Activated T-helper 1 cell treated with anti-CD3 and anti-CD28 coated beads, Interleukin-12 subunit alpha, Interleukin-12 subunit beta, Interleukin-2, Interleukin-4 antibody, amounts not matched to agents 30 ng/mL and 10 ng/mL and 1 ng/mL, durations not matched to agents 14 hours and 24 hours and 36 hours (primary cell): ENCODE data around the gene ZNF652. TPM values are rescaled to one million over a fixed set of nuclear protein-coding genes. Genes with fewer than 3 reads are reported as not detected.

Experiments used
- DNase-seq: peaks from one replicate; pipeline ENCODE4 v3.0.0; 2021; ENCODE audit warnings: low spot score
- H3K27ac Mint-ChIP-seq: one replicate; pipeline ENCODE4 v1.8.0; 2021; ENCODE audit warnings: mild to moderate bottlenecking, mixed read lengths
- H3K27me3 Mint-ChIP-seq: one replicate; pipeline ENCODE4 v1.8.0; 2022; ENCODE audit warnings: mild to moderate bottlenecking, moderate library complexity, mixed read lengths; ENCODE audit not compliant: insufficient read depth
- H3K36me3 Mint-ChIP-seq: one replicate; pipeline ENCODE4 v1.8.0; 2021; ENCODE audit warnings: low read depth, mixed read lengths
- H3K4me1 Mint-ChIP-seq: one replicate; pipeline ENCODE4 v1.8.0; 2021; ENCODE audit warnings: low read depth, mixed read lengths
- H3K4me3 Mint-ChIP-seq: one replicate; pipeline ENCODE4 v1.8.0; 2021; ENCODE audit warnings: mild to moderate bottlenecking, moderate library complexity, mixed read lengths
- H3K9me3 Mint-ChIP-seq: one replicate; pipeline ENCODE4 v1.8.0; 2021; ENCODE audit warnings: mixed read lengths
- intact Hi-C: fragments of 100-400 bp; cut with micrococcal nuclease; formaldehyde crosslinking; loops from one replicate; pipeline ENCODE4 v1.15.1; 2024
- total RNA-seq: library from RNA; stranded (reverse); gene quantifications from 2 replicates; pipeline ENCODE4 v1.2.3, GENCODE V29; 2022

The ZNF652 gene
- total RNA-seq, 1 donor from 2014 or later, result 6.3 TPM

DNA sequence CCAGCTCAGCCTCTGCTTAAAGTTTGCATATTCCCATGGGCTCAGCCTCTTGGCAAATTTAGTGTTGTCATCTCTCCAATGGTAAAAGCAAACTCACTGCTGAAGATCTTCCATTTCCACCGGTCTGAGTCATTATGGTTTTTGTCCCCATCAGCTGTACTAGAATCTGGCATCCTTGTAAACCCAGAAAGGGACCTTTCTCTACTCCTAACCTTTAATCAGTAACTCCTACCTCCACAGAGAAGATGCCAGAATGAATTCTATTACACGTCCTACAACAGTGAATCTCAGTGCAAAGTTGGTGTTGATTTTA is 45.8 kb downstream of the ZNF652 start:
- Mint-ChIP-seq H3K27me3 (no peaks in the 10 kb centered on the region), H3K36me3 (peaks cover 14% of the 10 kb centered on the region), H3K9me3 (no peaks in the 10 kb centered on the region), H3K4me1 (peaks cover 30% of the 10 kb centered on the region), H3K4me3 (no peak overlapping the region), H3K27ac (no peak overlapping the region)
- intact Hi-C loops, result no loop called here
- no peak for DNase-seq

GRCh38 chr17:49315551-49316257 is 46.3 kb downstream of the ZNF652 start:
- Mint-ChIP-seq H3K9me3 (no peaks in the 10 kb centered on the region), H3K36me3 (peaks cover 11% of the 10 kb centered on the region), H3K27me3 (no peaks in the 10 kb centered on the region), H3K27ac (peak overlapping the region; percentile 70), H3K4me3 (peak overlapping the region; percentile 69), H3K4me1 (peaks cover 30% of the 10 kb centered on the region)
- intact Hi-C loops, result loop anchor here (1.0 to 2.0 kb wide), 5 partner anchors 28 to 241 kb away; no protein-coding TSS in a partner anchor
- peak; percentile 63 for DNase-seq

- Mint-ChIP-seq H3K27me3 (no peaks in the 10 kb centered on the region), H3K9me3 (no peaks in the 10 kb centered on the region), H3K36me3 (peaks cover 6% of the 10 kb centered on the region), H3K4me1 (peaks cover 25% of the 10 kb centered on the region), H3K27ac (no peak overlapping the region), H3K4me3 (no peak overlapping the region)
- DNase-seq, result no peak
- intact Hi-C loops, result no loop called here
Observed at GRCh38 chr17:49312722-49313121, 49.3 kb downstream of the ZNF652 start.

GRCh38 chr17:49299996-49300395 is 62.1 kb downstream of the ZNF652 start:
- intact Hi-C loops, result no loop called here
- Mint-ChIP-seq H3K27me3 (no peaks in the 10 kb centered on the region), H3K36me3 (peaks cover 24% of the 10 kb centered on the region), H3K9me3 (no peaks in the 10 kb centered on the region), H3K4me1 (no peaks in the 10 kb centered on the region), H3K27ac (no peak overlapping the region), H3K4me3 (no peak overlapping the region)
- DNase-seq, result no peak

- DNase-seq, result no peak
- Mint-ChIP-seq H3K4me1 (no peaks in the 10 kb centered on the region), H3K9me3 (no peaks in the 10 kb centered on the region), H3K27ac (no peak overlapping the region), H3K27me3 (no peaks in the 10 kb centered on the region), H3K36me3 (peaks cover 21% of the 10 kb centered on the region), H3K4me3 (no peak overlapping the region)
- intact Hi-C loops, result no loop called here
Observed at GRCh38 chr17:49298371-49298976, 63.6 kb downstream of the ZNF652 start.

DNA sequence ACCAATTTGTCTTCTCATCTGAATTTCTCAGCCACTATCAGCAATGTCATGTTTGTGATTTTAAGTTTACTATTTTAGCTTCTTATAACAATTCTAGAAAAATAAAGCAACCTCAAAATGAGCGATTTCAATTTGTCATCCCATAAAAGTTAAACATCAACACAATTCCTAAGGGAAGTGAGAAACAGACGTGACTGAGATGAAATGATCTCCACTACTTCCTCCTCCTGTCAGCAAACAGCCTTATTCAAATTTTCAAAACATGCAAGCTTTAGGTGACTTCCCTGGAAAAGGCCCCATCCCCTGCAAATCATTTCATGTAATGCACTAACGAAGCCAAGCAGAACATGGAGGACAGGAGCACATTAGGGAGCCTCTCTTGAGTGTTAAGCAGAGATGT is 64.9 kb downstream of the ZNF652 start:
- Mint-ChIP-seq H3K27ac (no peak overlapping the region), H3K9me3 (no peaks in the 10 kb centered on the region), H3K4me3 (no peak overlapping the region), H3K36me3 (peaks cover 20% of the 10 kb centered on the region), H3K27me3 (no peaks in the 10 kb centered on the region), H3K4me1 (no peaks in the 10 kb centered on the region)
- DNase-seq, result no peak
- intact Hi-C loops, result no loop called here

DNA sequence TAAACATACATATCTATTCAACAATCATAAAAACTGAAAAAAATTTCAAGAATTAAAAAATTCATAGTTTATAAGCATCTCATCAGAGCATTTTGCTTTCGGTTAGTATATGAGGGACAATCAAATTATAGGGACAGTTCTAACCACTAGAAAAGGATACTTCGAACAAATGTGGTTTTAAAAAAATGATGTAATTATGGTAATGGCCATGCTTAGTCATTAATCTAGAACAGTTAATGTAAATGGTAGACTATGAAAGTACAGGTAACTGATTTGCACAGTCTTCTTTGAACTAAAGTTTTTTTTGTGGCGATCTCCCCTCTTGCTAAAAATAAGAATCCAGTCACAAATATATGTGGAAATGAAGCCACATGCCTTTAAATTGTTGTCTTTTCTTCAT is 67.9 kb downstream of the ZNF652 start:
- Mint-ChIP-seq H3K9me3 (no peaks in the 10 kb centered on the region), H3K27me3 (no peaks in the 10 kb centered on the region), H3K27ac (no peak overlapping the region), H3K4me3 (no peak overlapping the region), H3K36me3 (peaks cover 16% of the 10 kb centered on the region), H3K4me1 (no peaks in the 10 kb centered on the region)
- intact Hi-C loops, result loop anchor here (5.0 kb wide), 1 partner anchor 62 kb away; the partner anchor contains the start of gene PHOSPHO1
- DNase-seq, result no peak

DNA sequence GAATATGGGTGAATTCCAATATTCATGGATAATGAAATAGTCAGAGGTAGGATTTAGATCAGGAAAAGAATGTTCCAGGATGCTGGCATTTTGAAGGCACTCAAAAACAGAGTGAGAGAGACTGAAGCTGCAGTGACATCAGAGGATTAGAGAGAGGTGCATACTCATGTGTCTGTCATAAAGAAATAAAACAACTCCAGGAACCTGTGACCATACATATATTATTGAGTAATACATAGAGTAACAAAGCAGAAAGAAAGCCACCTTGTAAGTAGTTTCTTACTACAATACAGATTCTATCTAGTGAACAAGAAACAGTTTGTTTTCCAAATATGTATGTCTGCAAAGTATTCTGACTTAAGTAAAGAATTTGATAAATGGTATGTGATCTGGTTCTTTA is 69.1 kb downstream of the ZNF652 start:
- Mint-ChIP-seq H3K27me3 (no peaks in the 10 kb centered on the region), H3K27ac (no peak overlapping the region), H3K9me3 (no peaks in the 10 kb centered on the region), H3K4me1 (no peaks in the 10 kb centered on the region), H3K36me3 (peaks cover 9% of the 10 kb centered on the region), H3K4me3 (no peak overlapping the region)
- DNase-seq, result no peak
- intact Hi-C loops, result loop anchor here (5.0 kb wide), 1 partner anchor 61 kb away; the partner anchor contains the start of gene PHOSPHO1

DNA sequence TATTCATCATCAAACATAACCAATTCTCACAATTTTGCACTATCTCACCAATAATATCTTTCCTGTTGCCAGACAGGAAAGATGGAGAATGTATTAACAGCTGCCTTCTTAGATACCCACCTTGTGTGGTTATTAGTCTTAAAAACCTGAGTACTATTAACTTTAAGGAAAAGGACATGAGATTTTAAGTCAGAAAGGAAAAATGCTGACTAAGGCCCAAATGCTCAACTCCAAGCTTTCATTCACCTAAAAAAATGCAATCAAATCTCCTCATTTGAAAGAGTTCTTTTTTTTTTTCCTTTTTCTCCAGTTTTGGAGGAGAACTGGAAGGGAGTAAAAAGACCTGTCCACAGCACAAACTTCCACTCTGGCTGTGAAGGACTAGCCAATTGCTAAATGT is 70.1 kb downstream of the ZNF652 start:
- Mint-ChIP-seq H3K4me1 (no peaks in the 10 kb centered on the region), H3K27ac (no peak overlapping the region), H3K27me3 (no peaks in the 10 kb centered on the region), H3K36me3 (peaks cover 6% of the 10 kb centered on the region), H3K4me3 (no peak overlapping the region), H3K9me3 (no peaks in the 10 kb centered on the region)
- intact Hi-C loops, result loop anchor here (5.0 kb wide), 1 partner anchor 60 kb away; the partner anchor contains the start of gene PHOSPHO1
- no peak for DNase-seq

DNA sequence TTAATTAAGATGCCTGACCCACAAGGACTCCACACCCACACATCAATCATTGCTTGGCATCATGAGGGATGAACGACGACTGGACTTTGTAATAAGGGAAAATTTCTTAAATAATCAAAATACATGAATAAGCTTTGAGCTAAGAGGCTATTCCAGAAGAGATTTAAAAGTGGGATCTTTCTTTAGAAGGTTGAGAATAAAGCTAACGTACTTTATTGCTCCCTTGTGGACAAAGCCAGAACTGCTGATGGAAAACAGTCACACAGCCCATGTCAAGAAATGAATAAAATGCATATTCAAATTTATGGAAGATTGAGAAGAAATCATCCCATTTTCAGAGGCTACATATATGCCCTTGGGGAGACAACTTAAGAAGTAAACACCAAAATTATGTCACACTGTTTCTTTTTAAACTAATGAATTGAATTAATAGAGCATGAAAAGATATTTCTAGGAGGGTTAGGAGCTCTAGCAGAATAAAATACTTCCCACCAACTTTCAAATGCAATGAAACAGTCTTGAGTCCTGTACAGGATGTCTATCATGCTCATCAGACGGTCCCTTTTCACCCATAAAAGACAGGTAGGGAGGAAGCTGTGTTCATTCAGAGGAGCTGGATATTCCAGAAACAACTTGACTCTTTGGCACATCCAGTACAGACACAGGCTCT is 71.2 kb downstream of the ZNF652 start:
- DNase-seq, result no peak
- intact Hi-C loops, result loop anchor here (1.0 to 5.0 kb wide), 2 partner anchors 59 to 111 kb away; partner anchors contain the start of gene PHOSPHO1

GRCh38 chr17:49288388-49288787 is 73.7 kb downstream of the ZNF652 start:
- intact Hi-C loops, result no loop called here
- Mint-ChIP-seq H3K4me3 (no peak overlapping the region), H3K27ac (no peak overlapping the region), H3K9me3 (no peaks in the 10 kb centered on the region), H3K4me1 (no peaks in the 10 kb centered on the region), H3K27me3 (peaks cover 6% of the 10 kb centered on the region), H3K36me3 (peaks cover 6% of the 10 kb centered on the region)
- DNase-seq, result no peak

More for the DNA sequence above, 71.2 kb downstream of the ZNF652 start:
- Mint-ChIP-seq H3K27me3 (no peaks in the 10 kb centered on the region), H3K4me1 (no peaks in the 10 kb centered on the region), H3K4me3 (no peak overlapping the region), H3K36me3 (peaks cover 6% of the 10 kb centered on the region), H3K27ac (no peak overlapping the region), H3K9me3 (no peaks in the 10 kb centered on the region)

DNA sequence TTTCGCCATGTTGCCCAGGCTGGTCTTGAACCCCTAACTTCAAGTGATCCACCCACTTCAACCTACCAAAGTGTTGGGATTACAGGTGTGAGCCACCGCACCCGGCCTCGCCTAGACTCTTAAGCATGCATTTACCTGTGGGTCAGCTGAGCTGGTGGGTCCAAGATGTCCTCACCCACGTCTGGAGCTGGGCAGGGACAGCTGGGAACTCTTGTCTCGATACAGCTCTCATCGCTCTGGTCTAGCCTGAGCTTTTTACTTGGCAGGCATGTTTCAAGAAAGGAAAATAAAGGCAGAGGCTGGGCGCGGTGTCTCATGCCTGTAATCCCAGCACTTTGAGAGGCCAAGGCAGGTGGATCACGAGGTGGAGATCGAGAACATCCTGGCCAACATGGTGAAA is 74.6 kb downstream of the ZNF652 start:
- no peaks in the 10 kb centered on the region for H3K9me3 Mint-ChIP-seq
- H3K4me1 Mint-ChIP-seq, result no peaks in the 10 kb centered on the region
- intact Hi-C loops, result no loop called here
- peaks cover 6% of the 10 kb centered on the region for H3K36me3 Mint-ChIP-seq
- no peak for DNase-seq
- no peak overlapping the region for H3K4me3 Mint-ChIP-seq
- H3K27ac Mint-ChIP-seq, result no peak overlapping the region
- peaks cover 8% of the 10 kb centered on the region for H3K27me3 Mint-ChIP-seq
